ENCODE data around the gene SENP3.

Gene SENP3

DNA sequence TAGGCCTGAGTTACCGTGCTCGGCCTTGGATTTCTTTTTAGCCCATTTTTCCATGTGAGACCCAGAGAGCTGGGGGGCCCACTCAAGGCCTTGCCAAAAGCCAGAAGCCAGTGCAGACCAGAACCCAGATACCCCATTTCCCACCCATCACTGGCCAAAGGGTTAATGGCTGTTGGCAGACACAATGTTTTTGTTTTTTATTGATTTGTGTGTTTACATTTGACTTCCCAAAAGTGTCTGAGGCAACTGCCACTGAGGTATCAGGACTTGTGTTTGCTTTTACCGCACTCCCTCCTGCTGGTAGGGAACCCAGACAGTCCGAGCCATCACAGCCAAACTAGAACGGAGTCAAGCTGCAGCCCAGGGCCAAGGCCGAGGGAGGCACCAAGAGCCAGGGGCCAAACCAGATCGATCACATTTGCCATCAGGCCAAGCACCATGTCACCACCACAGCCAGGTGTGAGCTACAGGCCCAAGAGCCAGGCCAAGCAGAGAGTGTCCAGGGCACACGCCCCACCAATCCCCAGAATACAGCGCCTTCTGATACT is 20.6 kb upstream of the SENP3 start:
- Histone ChIP-seq H3K4me3 (ENCODE audit: low read length) (no peak overlapping the region), H3K36me3 (ENCODE audit: control insufficient read depth, low read depth, low read length) (no peaks in the 10 kb centered on the region), H3K9ac (ENCODE audit: low read length) (no peak overlapping the region), H3K27me3 (ENCODE audit: control insufficient read depth, insufficient read depth, low read length) (no peaks in the 10 kb centered on the region), H3K9me3 (ENCODE audit: control insufficient read depth, low read depth, low read length) (no peaks in the 10 kb centered on the region), H3K27ac (ENCODE audit: low read length) (no peak overlapping the region), H3K4me1 (ENCODE audit: control insufficient read depth, low read depth, low read length) (no peaks in the 10 kb centered on the region)

DNA sequence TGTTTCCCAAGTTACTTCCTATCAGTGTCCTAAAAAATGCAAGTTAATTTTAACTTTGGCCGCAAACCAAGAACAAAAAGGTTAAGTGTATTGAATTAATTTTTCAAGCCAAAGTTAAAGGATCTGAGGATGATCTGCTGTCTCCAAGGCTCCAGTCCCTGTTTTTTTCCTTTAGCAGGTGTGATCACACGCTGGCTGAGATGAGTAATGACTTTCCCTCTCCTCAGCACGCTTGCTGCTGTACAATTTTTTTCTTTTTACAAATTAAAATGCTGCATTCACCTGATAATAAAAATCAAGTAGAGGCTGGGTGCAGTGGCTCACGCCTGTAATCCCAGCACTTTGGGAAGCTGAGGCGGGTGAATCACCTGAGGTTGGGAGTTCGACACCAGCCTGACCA is 16.8 kb upstream of the SENP3 start:
- H3K36me3 ChIP-seq (ENCODE audit: control insufficient read depth, low read depth, low read length), result no peaks in the 10 kb centered on the region
- no peaks in the 10 kb centered on the region for H3K9me3 ChIP-seq (ENCODE audit: control insufficient read depth, low read depth, low read length)
- H3K27ac ChIP-seq (ENCODE audit: low read length), result no peak overlapping the region
- no peaks in the 10 kb centered on the region for H3K4me1 ChIP-seq (ENCODE audit: control insufficient read depth, low read depth, low read length)
- no peak overlapping the region for H3K4me3 ChIP-seq (ENCODE audit: low read length)
- no peak overlapping the region for H3K9ac ChIP-seq (ENCODE audit: low read length)
- H3K27me3 ChIP-seq (ENCODE audit: control insufficient read depth, insufficient read depth, low read length), result peaks cover 10% of the 10 kb centered on the region

DNA sequence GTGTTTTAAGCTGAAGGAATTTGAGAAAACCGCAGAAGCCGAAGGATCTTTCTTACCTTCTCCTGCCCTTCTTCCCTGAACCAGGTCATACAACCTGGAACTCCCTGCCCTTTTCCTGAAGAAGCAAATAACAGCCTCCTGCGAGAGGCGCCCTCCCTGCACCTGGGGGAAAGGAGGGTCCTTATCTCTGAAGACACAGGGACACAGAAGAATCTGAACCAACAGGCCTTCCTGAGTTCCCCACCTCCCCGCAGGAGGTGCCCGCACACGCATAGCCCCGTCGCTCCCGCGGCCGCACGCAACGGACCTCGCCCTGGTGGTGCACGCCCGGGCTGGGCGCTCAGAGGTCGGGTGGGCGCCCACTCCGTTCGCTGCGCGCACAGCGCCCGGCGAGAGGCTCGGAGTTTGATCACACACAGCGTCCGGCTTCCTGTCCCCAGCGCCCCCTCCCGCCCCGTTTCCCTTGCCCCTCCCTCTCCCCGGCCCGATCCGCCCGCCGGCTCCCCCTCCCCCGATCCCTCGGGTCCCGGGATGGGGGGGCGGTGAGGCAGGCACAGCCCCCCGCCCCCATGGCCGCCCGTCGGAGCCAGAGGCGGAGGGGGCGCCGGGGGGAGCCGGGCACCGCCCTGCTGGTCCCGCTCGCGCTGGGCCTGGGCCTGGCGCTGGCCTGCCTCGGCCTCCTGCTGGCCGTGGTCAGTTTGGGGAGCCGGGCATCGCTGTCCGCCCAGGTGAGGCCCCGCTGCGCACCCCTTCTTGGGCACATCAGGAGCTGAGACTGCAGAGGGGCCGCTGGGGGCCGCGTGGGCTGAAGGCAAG is 12.9 kb upstream of the SENP3 start, which contains the start of gene TNFSF12:
TNFSF12 (plus strand) TSS at position 474 of the 816 bp plus-strand sequence; CDS start at position 570, 96 bp downstream.
- no peaks in the 10 kb centered on the region for H3K4me1 ChIP-seq (ENCODE audit: control insufficient read depth, low read depth, low read length)
- no peaks in the 10 kb centered on the region for H3K9me3 ChIP-seq (ENCODE audit: control insufficient read depth, low read depth, low read length)
- H3K36me3 ChIP-seq (ENCODE audit: control insufficient read depth, low read depth, low read length), result no peaks in the 10 kb centered on the region
- peak within 1 kb of the TSS; percentile 67 for H3K4me3 ChIP-seq (ENCODE audit: low read length)
- H3K27me3 ChIP-seq (ENCODE audit: control insufficient read depth, insufficient read depth, low read length), result peaks cover 10% of the 10 kb centered on the region
- H3K9ac ChIP-seq (ENCODE audit: low read length), result peak within 1 kb of the TSS; percentile 50
- no peak within 1 kb of the TSS for H3K27ac ChIP-seq (ENCODE audit: low read length)

DNA sequence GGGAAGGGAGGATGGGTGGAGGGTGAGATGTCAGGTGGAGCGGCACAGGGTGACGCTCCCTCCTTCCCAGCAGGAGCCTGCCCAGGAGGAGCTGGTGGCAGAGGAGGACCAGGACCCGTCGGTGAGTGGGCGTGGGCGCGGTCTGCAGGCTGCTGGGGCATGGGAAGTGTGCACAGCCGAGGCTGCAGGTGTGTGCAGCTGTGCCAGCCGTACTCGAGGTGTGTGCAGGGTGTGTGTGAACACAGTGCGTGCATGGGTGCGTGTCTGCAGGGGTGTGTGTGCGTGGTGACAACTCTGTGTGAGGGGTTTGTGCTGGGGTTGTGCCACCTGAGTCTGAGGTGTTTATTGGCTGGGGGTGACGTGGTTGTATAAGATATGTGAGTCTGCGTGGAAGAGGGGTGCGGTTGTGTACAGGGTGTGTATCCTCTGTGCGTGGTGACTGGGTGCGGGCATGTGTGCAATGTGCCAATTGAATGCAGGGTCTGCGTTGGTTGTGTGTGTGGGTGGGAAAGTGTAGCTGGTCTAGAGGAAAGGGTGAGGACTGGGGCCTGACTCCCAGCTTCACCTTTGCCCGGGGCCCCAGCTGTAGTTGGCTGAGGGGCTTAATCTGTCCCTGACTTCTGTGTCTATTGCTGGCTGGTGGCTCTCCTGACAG is 12.2 kb upstream of the SENP3 start:
- Histone ChIP-seq H3K27ac (ENCODE audit: low read length) (no peak overlapping the region), H3K9me3 (ENCODE audit: control insufficient read depth, low read depth, low read length) (no peaks in the 10 kb centered on the region), H3K4me1 (ENCODE audit: control insufficient read depth, low read depth, low read length) (no peaks in the 10 kb centered on the region), H3K36me3 (ENCODE audit: control insufficient read depth, low read depth, low read length) (no peaks in the 10 kb centered on the region), H3K4me3 (ENCODE audit: low read length) (peak overlapping the region; percentile 67), H3K27me3 (ENCODE audit: control insufficient read depth, insufficient read depth, low read length) (peaks cover 10% of the 10 kb centered on the region), H3K9ac (ENCODE audit: low read length) (no peak overlapping the region)

DNA sequence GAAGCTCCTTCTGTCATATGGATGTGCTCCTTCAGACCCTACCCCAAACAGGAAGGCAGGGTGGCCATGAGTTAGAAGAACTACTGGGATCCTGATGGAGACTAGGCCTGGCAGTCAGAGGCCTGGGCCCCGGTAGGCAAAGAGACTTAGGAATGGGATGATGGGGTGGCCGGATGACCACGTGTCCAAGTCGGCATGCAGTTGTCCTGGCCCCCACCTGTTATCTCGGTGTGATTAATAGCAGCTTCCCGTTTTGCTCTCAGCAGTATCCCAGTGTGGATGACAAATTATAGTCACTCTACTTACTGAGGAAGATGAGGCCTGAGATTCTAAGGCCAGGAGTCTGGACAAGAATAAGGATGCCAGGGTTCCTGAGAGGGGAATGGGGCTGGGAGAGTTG is 11.4 kb upstream of the SENP3 start:
- no peak overlapping the region for H3K27ac ChIP-seq (ENCODE audit: low read length)

DNA sequence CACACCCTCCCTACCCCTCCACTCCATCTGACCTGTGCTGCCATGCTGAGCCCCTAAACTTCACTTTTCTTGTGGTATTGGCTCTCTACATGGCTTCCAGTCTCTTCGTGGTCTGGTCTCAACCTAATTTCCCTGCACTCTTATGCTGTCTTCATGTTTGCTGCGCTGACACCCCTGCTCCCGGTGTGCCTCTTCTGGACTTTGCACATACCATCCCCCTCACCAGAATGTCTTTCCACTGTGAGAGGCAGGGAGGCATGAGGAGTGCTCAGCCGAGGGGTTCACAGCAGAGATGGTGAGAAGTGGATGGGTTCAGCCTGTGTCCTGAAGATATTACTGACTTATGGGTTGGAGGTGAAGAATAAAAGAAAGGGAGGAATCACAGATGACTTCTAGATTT is 10.3 kb upstream of the SENP3 start:
- H3K27ac ChIP-seq (ENCODE audit: low read length), result no peak overlapping the region
- H3K9ac ChIP-seq (ENCODE audit: low read length), result no peak overlapping the region
- no peaks in the 10 kb centered on the region for H3K9me3 ChIP-seq (ENCODE audit: control insufficient read depth, low read depth, low read length)
- H3K36me3 ChIP-seq (ENCODE audit: control insufficient read depth, low read depth, low read length), result no peaks in the 10 kb centered on the region
- peaks cover 10% of the 10 kb centered on the region for H3K27me3 ChIP-seq (ENCODE audit: control insufficient read depth, insufficient read depth, low read length)
- H3K4me3 ChIP-seq (ENCODE audit: low read length), result no peak overlapping the region
- no peaks in the 10 kb centered on the region for H3K4me1 ChIP-seq (ENCODE audit: control insufficient read depth, low read depth, low read length)

More for the DNA sequence above, 11.4 kb upstream of the SENP3 start:
- Histone ChIP-seq H3K36me3 (ENCODE audit: control insufficient read depth, low read depth, low read length) (no peaks in the 10 kb centered on the region), H3K4me3 (ENCODE audit: low read length) (no peak overlapping the region), H3K9me3 (ENCODE audit: control insufficient read depth, low read depth, low read length) (no peaks in the 10 kb centered on the region), H3K4me1 (ENCODE audit: control insufficient read depth, low read depth, low read length) (no peaks in the 10 kb centered on the region), H3K9ac (ENCODE audit: low read length) (no peak overlapping the region), H3K27me3 (ENCODE audit: control insufficient read depth, insufficient read depth, low read length) (peaks cover 10% of the 10 kb centered on the region)

DNA sequence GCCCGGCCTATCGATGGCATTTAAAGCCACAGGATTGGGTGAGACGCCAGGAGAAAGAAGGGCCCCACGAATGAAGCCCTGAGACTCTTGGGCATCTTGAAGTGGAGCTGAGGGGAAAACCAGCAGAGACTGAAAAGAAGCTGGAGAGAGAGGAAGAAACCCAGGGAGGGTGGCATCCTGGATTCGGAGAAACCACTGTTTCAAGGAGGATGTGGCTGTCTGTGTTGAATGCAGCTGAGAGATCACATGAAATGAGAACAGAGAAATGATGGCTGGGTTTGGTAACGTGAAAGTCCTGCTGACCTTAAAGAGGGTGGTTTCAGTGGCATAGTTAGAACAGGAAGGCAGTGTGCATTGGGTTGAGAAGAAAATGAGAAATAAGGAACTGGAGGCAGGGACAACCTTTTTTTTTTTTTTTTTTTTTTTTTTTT is 9.1 kb upstream of the SENP3 start:
- peaks cover 7% of the 10 kb centered on the region for H3K4me1 ChIP-seq (ENCODE audit: control insufficient read depth, low read depth, low read length)
- H3K27me3 ChIP-seq (ENCODE audit: control insufficient read depth, insufficient read depth, low read length), result peaks cover 10% of the 10 kb centered on the region
- H3K36me3 ChIP-seq (ENCODE audit: control insufficient read depth, low read depth, low read length), result no peaks in the 10 kb centered on the region
- no peaks in the 10 kb centered on the region for H3K9me3 ChIP-seq (ENCODE audit: control insufficient read depth, low read depth, low read length)
- H3K27ac ChIP-seq (ENCODE audit: low read length), result no peak overlapping the region
- H3K9ac ChIP-seq (ENCODE audit: low read length), result no peak overlapping the region
- no peak overlapping the region for H3K4me3 ChIP-seq (ENCODE audit: low read length)

DNA sequence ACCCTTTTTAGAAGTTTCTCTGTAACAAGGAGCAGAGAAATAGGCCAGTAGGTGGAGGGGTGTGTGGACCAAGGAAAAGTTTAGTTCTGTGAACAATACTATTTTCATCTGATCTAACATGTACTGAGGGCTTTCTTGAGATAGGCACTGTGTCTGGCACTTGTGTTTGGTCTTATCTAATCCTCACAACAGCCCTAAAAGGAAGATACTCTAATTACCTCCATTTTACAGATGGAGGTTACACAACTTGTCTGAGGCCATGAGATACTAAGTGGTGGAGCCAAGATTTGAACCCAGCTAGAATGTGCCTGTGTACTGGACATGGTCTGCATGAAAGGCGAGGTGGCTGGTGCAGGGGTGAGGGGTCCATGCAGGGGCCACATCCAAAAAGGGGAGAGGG is 8.4 kb upstream of the SENP3 start:
- Histone ChIP-seq H3K27ac (ENCODE audit: low read length) (no peak overlapping the region), H3K4me1 (ENCODE audit: control insufficient read depth, low read depth, low read length) (peaks cover 14% of the 10 kb centered on the region), H3K9me3 (ENCODE audit: control insufficient read depth, low read depth, low read length) (no peaks in the 10 kb centered on the region), H3K36me3 (ENCODE audit: control insufficient read depth, low read depth, low read length) (no peaks in the 10 kb centered on the region), H3K27me3 (ENCODE audit: control insufficient read depth, insufficient read depth, low read length) (peaks cover 7% of the 10 kb centered on the region), H3K9ac (ENCODE audit: low read length) (no peak overlapping the region), H3K4me3 (ENCODE audit: low read length) (no peak overlapping the region)

DNA sequence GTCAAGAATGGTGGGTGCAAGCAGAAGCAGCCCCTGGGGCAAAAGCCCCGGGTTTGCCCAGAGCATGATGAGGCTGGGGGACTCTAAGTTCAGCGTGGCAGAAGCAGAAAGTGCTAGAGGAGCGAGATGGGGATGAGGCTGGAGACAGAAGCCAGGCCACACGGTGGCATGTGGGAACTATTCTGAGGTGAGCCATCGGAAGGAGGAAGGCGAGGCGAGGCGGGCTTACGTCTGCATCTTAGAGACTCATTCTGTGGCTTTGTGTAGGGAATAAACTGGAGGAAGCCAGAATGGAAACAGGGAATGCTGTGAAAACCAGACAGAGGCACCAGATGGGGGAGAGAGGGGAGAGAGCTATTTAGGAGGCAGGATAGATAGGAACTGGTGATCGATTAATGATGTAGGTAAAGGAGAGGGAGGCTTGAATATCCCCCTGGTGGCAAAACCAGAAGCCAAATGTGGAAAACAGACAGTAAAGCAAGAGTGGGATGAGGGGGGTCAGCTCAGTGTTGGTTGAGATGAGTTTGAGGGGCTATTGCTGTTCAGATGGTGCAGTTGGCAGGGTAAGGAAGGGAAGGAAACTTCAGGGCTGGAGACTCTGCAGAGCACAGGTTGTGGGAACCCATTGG is 6.3 kb upstream of the SENP3 start:
- H3K9me3 ChIP-seq (ENCODE audit: control insufficient read depth, low read depth, low read length), result no peaks in the 10 kb centered on the region
- no peaks in the 10 kb centered on the region for H3K36me3 ChIP-seq (ENCODE audit: control insufficient read depth, low read depth, low read length)
- no peaks in the 10 kb centered on the region for H3K27me3 ChIP-seq (ENCODE audit: control insufficient read depth, insufficient read depth, low read length)
- peaks cover 22% of the 10 kb centered on the region for H3K4me1 ChIP-seq (ENCODE audit: control insufficient read depth, low read depth, low read length)
- no peak overlapping the region for H3K9ac ChIP-seq (ENCODE audit: low read length)
- no peak overlapping the region for H3K4me3 ChIP-seq (ENCODE audit: low read length)
- H3K27ac ChIP-seq (ENCODE audit: low read length), result no peak overlapping the region

DNA sequence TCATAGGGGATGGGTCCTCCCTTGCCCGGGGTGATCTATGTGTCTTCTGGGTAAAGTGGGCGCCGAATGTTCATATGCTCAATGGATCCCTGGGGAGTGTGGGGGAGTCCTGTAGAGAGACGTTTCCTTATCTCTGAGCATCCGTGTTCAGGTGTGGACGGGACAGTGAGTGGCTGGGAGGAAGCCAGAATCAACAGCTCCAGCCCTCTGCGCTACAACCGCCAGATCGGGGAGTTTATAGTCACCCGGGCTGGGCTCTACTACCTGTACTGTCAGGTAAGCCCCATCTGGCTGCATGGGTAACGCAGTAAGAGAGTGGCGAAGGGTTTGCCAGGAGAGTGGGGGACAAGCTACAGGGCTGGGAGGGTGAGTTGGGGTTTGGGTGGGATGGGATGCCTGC is 5.1 kb upstream of the SENP3 start:
- no peak overlapping the region for H3K27ac ChIP-seq (ENCODE audit: low read length)
- H3K4me3 ChIP-seq (ENCODE audit: low read length), result no peak overlapping the region

DNA sequence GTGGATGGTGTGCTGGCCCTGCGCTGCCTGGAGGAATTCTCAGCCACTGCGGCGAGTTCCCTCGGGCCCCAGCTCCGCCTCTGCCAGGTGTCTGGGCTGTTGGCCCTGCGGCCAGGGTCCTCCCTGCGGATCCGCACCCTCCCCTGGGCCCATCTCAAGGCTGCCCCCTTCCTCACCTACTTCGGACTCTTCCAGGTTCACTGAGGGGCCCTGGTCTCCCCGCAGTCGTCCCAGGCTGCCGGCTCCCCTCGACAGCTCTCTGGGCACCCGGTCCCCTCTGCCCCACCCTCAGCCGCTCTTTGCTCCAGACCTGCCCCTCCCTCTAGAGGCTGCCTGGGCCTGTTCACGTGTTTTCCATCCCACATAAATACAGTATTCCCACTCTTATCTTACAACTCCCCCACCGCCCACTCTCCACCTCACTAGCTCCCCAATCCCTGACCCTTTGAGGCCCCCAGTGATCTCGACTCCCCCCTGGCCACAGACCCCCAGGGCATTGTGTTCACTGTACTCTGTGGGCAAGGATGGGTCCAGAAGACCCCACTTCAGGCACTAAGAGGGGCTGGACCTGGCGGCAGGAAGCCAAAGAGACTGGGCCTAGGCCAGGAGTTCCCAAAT is 4.5 kb upstream of the SENP3 start:
- Histone ChIP-seq H3K27ac (ENCODE audit: low read length) (no peak overlapping the region), H3K9me3 (ENCODE audit: control insufficient read depth, low read depth, low read length) (no peaks in the 10 kb centered on the region), H3K27me3 (ENCODE audit: control insufficient read depth, insufficient read depth, low read length) (no peaks in the 10 kb centered on the region), H3K4me3 (ENCODE audit: low read length) (no peak overlapping the region), H3K9ac (ENCODE audit: low read length) (no peak overlapping the region), H3K4me1 (ENCODE audit: control insufficient read depth, low read depth, low read length) (peaks cover 26% of the 10 kb centered on the region), H3K36me3 (ENCODE audit: control insufficient read depth, low read depth, low read length) (no peaks in the 10 kb centered on the region)

More for the DNA sequence above, 5.1 kb upstream of the SENP3 start:
- Histone ChIP-seq H3K9ac (ENCODE audit: low read length) (no peak overlapping the region), H3K27me3 (ENCODE audit: control insufficient read depth, insufficient read depth, low read length) (no peaks in the 10 kb centered on the region), H3K9me3 (ENCODE audit: control insufficient read depth, low read depth, low read length) (no peaks in the 10 kb centered on the region), H3K36me3 (ENCODE audit: control insufficient read depth, low read depth, low read length) (no peaks in the 10 kb centered on the region), H3K4me1 (ENCODE audit: control insufficient read depth, low read depth, low read length) (peaks cover 26% of the 10 kb centered on the region)
